GM18519 (cell line): Measurements from ENCODE around the gene HTR4.
"Not testable (repeated sequence)": the region's sequence is repeated elsewhere in the genome, so short reads cannot be mapped to it uniquely, and the experiment has no call there.

Source experiments
- ATAC-seq: cut with Tn5 transposase; IDR thresholded peaks from one replicate; pipeline ENCODE4 v1.9.1; 2021; ENCODE audit warnings: mild to moderate bottlenecking, moderate library complexity; ENCODE audit not compliant: unreplicated experiment, low FRiP score

HTR4 gene

GRCh38 chr5:148484651-148485050, 169.7 kb downstream of the HTR4 start:
- ATAC-seq, result no peak

GRCh38 chr5:148483750-148484149, 170.6 kb downstream of the HTR4 start:
- no peak for ATAC-seq

GRCh38 chr5:148482697-148483462, 171.4 kb downstream of the HTR4 start:
- peak; percentile 81 for ATAC-seq

GRCh38 chr5:148482196-148482595, 172.1 kb downstream of the HTR4 start:
- ATAC-seq, result no peak

GRCh38 chr5:148477429-148477828, 176.9 kb downstream of the HTR4 start:
- ATAC-seq, result no peak

- ATAC-seq, result no peak
Measured at GRCh38 chr5:148476302-148476701, 178.0 kb downstream of the HTR4 start.

GRCh38 chr5:148474025-148474511, 180.3 kb downstream of the HTR4 start:
- ATAC-seq, result no peak

- ATAC-seq, result no peak
Measured at GRCh38 chr5:148471379-148471778, 182.9 kb downstream of the HTR4 start.

GRCh38 chr5:148469501-148469935, 184.8 kb downstream of the HTR4 start:
- ATAC-seq, result no peak

GRCh38 chr5:148468746-148469145, 185.6 kb downstream of the HTR4 start:
- not testable (repeated sequence) for ATAC-seq

GRCh38 chr5:148467958-148468357, 186.4 kb downstream of the HTR4 start:
- ATAC-seq, result no peak

GRCh38 chr5:148466236-148466580, 188.1 kb downstream of the HTR4 start:
- no peak for ATAC-seq

GRCh38 chr5:148465381-148466235, 188.7 kb downstream of the HTR4 start:
- ATAC-seq, result no peak

GRCh38 chr5:148459669-148460068, 194.7 kb downstream of the HTR4 start:
- no peak for ATAC-seq

- no peak for ATAC-seq
Measured at GRCh38 chr5:148458036-148458888, 196.1 kb downstream of the HTR4 start.

GRCh38 chr5:148457183-148457620, 197.1 kb downstream of the HTR4 start:
- no peak for ATAC-seq

- no peak for ATAC-seq
Measured at GRCh38 chr5:148455185-148455584, 199.1 kb downstream of the HTR4 start.

GRCh38 chr5:148454576-148454975, 199.8 kb downstream of the HTR4 start:
- no peak for ATAC-seq

- ATAC-seq, result no peak
Measured at GRCh38 chr5:148452499-148453193, 201.7 kb downstream of the HTR4 start.

GRCh38 chr5:148446611-148447010, 207.7 kb downstream of the HTR4 start:
- no peak for ATAC-seq
